HEK293T (cell line): ENCODE data around the gene PPFIBP1.

Experiments
- CTBP1 ChIP-seq: fragments of 450-650 bp; IDR thresholded peaks from 2 replicates; pipeline ENCODE4 v1.6.1; 2016; ENCODE audit warnings: borderline replicate concordance
- ELF4 ChIP-seq: fragments of 450-650 bp; IDR thresholded peaks from 2 replicates; pipeline ENCODE4 v1.6.1; 2017; ENCODE audit warnings: antibody characterized with exemption
- SP1 ChIP-seq: fragments of 450-650 bp; IDR thresholded peaks from 2 replicates; pipeline ENCODE4 v1.6.1; 2017
- TARDBP ChIP-seq: fragments of 450-650 bp; IDR thresholded peaks from 2 replicates; pipeline ENCODE4 v1.6.1; 2016

DNA sequence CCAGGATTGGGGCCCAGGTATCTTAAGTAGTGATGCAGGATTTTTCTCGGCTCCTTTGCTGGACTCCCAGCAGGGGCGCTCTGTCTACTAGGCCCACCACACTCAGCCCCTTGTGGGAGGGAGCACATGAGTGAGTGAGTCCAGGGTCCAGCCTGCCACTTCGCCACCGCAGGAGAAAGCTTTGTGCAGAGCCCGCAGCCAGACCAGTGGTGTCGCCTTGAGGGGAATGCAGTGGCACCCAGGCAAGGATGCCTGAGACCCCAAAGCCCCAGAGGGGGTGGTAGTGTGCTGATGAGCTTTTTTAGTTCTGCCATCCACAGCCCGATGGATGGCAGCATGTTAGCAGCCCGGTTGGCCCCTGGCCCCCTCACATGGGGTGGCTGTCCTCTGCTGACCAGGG is 181.3 kb downstream of the PPFIBP1 start:
- no peak for TF ChIP-seq TARDBP
- no peak for TF ChIP-seq CTBP1
- TF ChIP-seq ELF4 = no peak
- TF ChIP-seq SP1 = no peak
